ENCODE results near the gene PRTFDC1.
"Not testable (repeated sequence)": the region's sequence is repeated elsewhere in the genome, so short reads cannot be mapped to it uniquely, and the experiment has no call there.

The PRTFDC1 gene

DNA sequence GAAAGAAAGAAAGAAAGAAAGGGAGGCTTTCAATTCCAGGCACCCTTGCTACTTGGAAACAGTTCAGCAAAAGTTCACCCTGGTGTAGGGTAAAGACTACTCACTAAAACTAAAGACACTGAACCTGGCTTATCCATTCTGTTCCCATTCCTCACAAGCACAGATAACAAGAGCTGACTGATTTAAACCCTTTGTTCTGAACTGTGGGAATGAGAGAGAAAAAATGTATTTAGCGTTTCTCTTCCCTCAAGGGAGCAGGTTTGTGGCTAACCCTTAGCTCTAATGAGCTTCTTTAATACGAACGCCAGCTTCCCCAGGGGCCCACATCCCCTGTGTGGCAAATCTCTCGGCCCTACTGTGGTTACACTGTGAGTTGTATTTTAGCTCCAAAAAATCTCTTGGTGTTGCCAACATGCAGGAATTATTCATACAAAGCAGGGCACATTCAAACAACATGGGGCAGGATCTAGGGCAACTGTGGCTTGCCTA is 23.3 kb downstream of the PRTFDC1 start:
- no peak for DNase-seq

- no peak for DNase-seq
Observed at GRCh38 chr10:24928163-24928562, 24.2 kb downstream of the PRTFDC1 start.

- no peak for DNase-seq
Observed at GRCh38 chr10:24926557-24926956, 25.8 kb downstream of the PRTFDC1 start.

DNA sequence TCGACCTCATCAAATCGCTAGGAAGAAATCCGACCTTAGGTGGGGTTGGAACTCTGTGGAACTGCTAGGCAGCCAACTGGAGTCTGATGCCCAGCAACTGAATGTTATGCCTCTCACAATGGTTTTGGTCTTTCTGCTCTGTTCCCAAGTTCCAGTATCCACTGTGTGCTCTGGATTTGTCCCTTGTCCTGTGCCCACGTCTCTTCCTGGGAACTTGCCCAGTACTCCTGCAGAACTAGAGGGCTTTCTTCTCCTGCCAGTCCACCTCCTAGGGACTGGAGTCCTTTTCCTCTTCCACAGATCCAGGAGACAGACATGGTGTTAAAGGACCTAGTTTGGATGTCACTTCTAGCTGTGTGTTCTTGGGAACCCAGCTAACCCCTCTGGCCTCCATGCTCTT is 26.6 kb downstream of the PRTFDC1 start:
- DNase-seq: no peak

DNA sequence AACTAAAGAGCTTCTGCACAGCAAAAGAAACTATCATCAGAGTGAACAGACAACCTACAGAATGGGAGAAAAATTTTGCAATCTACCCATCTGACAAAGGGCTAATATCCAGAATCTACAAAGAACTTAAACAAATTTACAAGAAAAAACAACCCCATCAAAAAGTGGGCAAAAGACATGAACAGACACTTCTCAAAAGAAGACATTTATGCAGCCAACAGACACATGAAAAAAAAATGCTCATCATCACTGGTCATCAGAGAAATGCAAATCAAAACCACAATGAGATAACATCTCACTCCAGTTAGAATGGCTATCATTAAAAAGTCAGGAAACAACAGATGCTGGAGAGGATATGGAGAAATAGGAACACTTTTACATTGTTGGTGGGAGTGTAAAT is 27.9 kb downstream of the PRTFDC1 start:
- DNase-seq: not testable (repeated sequence)

DNA sequence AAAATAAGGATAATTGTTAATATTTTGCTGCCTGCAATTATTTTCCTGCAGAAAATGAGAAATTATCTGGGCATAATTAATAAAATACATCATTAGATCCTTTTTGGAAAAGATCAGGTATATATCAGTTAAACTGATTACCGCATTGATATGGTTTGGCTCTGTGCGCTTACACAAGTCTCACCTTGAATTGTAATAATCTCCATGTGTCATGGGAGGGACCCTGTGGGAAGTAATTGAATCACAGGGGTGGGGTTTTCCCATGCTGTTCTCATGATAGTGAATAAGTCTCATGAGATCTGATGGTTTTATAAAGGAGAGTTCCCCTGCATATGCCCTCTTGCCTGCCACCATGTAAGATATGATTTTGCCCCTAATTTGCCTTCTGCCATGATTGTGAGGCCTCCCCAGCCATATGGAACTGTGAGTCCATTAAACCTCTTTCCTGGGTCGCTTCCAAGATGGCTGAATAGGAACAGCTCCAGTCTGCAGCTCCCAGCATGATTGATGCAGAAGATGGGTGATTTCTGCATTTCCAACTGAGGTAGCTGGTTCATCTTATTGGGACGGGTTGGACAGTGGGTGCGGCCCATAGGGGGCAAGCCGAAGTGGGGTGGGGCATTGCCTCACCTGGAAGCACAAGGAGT is 30.1 kb downstream of the PRTFDC1 start:
- peak; percentile 46 for DNase-seq

GRCh38 chr10:24920907-24921881 is 31.2 kb downstream of the PRTFDC1 start:
- peak; percentile 81 for DNase-seq

DNA sequence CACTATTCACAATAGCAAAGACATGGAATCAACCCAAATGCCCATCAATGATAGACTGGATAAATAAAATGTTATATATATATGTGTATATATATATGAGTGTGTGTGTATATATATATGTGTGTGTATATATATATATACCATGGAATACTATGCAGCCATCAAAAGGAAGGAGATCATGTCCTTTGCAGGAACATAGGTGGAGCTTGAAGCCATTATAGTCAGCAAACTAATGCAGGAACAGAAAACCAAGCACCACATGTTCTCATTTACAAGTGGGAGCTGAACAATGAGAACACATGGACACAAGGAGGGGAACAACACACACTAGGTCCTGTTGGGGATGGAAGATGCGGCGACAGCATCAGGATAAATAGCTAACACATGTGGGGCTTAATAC is 32.2 kb downstream of the PRTFDC1 start:
- DNase-seq: not testable (repeated sequence)

DNA sequence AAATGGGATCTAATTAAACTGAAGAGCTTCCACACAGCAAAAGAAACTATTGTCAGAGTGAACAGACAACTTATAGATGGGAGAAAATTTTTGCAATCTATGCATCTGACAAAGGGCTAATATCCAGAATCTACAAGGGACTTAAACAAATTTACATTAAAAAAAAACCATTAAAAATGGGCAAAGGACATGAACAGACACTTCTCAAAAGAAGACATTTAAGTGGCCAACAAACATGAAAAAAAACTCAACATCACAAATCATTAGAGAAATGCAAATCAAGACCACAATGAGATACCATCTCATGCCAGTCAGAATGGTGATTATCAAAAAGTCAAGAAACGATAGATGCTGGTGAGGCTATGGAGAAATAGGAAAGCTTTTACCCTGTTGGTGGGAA is 32.8 kb downstream of the PRTFDC1 start:
- DNase-seq: not testable (repeated sequence)

DNA sequence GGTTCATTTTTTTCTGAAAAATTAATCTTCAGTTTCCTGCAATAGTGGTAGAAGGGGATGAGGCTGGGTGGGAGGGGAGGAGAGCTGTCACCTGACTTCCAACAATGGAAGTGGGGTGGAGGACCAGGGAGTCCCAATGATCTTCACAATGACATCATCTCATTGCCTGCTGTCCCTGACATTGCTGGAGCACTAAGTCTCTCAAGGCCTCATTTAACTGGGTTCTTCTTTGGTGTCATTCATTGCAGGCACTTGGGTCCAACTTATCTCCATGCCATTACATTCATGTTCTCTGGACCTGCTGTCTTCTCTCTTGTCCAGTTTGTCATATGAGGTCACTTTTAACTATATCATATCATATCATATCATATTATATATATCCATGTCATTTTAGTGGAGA is 34.4 kb downstream of the PRTFDC1 start:
- DNase-seq: no peak

DNA sequence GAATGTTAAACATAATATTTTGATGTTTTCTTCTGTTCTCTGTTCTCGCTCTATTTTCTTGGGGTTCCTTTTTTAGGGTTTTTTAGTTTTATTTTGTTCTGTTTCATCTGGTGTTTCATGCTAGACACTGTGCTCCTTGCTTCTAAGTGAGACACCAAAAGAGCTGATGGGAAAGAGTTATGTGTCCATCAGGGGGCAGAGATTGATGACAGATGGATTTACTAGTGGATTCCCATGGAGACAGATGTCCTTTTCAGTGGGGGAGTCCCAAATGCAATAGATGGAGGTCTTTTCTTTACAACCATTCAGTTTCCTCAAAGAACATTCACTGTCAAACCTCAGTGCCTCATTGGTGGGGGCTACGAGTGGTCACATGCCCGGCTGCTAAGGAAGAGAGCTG is 34.9 kb downstream of the PRTFDC1 start:
- DNase-seq: no peak

DNA sequence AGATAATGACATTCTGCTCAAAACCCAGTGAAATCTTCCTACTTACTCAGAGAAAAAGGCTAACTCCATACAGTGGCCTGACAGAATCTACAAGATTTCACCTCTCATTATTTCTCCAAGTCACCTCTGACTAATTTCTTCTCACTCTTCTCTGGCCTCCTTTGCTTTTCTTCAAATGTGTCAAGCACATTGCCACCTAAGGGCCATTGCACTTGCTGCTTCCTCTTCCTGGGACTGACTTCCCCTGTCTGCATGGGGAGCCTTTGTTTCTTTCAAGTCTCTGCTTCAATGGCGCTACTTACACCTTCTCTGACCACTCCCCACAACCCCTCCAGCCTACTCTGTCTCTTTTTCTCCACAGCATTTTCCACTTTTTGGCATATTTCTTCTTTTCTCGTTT is 36.0 kb downstream of the PRTFDC1 start:
- no peak for DNase-seq

- no peak for DNase-seq
Observed at GRCh38 chr10:24915304-24915703, 37.1 kb downstream of the PRTFDC1 start.

DNA sequence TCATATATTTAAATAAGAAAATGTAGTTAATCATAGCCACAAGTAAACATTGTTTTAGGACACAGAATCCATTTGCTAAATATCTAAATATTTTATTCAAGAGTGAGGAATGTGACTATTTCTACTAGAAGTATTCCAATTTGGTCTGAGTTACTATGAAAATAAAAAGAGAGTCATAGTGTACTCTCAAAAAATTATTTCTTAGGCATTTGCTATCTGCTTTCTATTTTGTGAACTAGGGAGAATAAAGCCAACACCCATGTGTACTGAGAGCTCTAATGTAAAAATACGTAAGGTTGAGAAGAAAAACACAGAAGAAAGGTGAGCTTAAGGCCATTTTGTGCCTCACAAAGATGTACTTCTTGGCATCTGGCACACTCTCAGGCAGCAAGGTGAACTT is 38.3 kb downstream of the PRTFDC1 start:
- no peak for DNase-seq

GRCh38 chr10:24912215-24912614 is 40.2 kb downstream of the PRTFDC1 start:
- no peak for DNase-seq

- no peak for DNase-seq
Observed at GRCh38 chr10:24911029-24911428, 41.4 kb downstream of the PRTFDC1 start.

GRCh38 chr10:24910574-24910973 is 41.8 kb downstream of the PRTFDC1 start:
- no peak for DNase-seq

- peak; percentile 30 for DNase-seq
Observed at GRCh38 chr10:24908793-24909423, 43.5 kb downstream of the PRTFDC1 start.

GRCh38 chr10:24907956-24908355 is 44.5 kb downstream of the PRTFDC1 start:
- DNase-seq: no peak

- no peak for DNase-seq
Observed at GRCh38 chr10:24906372-24906771, 46.0 kb downstream of the PRTFDC1 start.

DNA sequence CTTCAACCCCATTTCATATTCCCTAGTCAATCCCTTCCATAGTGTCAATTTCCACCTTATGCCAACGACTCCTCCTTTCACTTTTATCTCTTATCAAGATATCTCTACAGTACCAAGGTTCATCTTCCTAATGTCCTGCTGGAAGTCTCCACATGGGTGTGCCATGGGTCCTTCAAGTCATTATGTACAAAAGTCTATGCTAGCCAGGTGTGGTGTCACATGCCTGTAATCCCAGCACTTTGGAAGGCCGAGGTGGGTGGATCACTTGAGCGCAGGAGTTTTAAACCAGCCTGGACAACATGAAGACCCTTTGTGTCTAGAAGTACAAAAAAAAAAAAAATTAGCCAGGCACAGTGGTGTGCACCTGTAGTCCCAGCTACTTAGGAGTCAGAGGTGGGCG is 47.6 kb downstream of the PRTFDC1 start:
- no peak for DNase-seq

DNA sequence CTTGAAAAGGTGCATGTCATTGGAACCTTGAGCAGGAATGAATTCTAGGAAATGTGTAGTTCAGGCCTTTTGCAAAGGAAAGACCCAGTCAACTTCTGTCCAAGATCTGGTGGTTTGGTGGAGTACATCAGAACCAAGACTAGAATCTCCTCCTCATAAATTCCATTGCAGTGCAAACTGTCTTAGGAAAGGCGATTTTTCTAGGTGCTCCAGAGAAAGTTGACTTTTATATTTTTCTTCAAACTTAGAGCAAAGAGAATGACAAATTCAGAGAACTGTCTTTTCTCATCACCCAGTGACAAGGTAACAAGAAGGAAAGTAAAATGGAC is 50.0 kb downstream of the PRTFDC1 start:
- DNase-seq: no peak

GRCh38 chr10:24901686-24902399 is 50.6 kb downstream of the PRTFDC1 start:
- peak; percentile 34 for DNase-seq

Data from stimulated activated CD4-positive, alpha-beta T cell treated with anti-CD3 and anti-CD28 coated beads, Interleukin-15, amount 100 ng/mL, for 24 hours (primary cell).